ENCODE measurements around the gene TMEM269. TPM values are rescaled to one million over a fixed set of nuclear protein-coding genes. Genes with fewer than 3 reads are reported as not detected.

Gene TMEM269
- total RNA-seq, 4 donors from 2014 or later = 0.12 TPM; not detected in 3

DNA sequence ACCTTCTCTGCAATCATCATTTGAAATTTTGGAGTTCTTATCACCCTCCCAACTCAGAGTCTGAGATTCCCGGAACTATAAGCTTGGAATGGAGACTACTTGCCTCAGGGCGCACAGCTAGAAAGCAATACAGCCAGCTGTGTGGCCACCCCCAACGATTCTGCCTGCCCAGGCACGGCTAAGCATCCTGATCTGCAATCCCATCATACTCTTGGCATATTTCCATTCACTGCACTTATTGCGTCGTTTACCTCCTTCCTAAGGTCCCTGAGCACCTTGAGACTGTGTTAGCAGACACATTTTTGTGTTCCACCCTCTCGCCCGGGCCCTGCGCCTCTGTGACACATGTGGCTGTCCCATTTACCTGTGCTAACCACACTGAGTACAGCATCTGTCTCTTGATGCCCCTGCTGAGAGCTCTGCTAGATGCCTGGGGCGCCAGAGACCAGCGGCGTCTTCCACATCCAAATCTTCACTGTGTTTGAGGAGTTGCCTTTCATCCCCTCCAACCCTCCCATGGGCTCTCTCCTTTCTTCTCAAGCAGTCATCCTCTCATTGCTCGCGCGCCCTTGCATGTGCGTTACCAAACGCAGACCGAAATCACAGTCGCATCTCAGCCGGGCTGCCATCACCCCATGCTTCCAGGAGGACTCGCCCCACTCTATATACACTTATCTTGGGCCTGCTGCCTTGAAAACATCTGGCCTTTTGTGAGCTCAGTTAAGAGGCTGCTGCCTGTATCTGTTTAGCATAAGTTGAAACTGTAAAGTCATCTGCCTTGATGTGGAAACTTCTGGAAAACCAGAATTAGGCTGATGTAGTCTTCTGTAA, 41.3 kb upstream of the TMEM269 start:
- H3K27me3 ChIP-seq = no peaks in the 10 kb centered on the region
- WGBS, 2 donors (ENCODE audit: low coverage in 1 of 2) = 75 to 76% methylated on average over 15 to 17 of the region's 21 CpGs
- no peak overlapping the region for H3K4me3 ChIP-seq
- peaks cover 0 to 30% of the 10 kb centered on the region in 2 donors for H3K36me3 ChIP-seq
- H3K27ac ChIP-seq = no peak overlapping the region
- TF ChIP-seq POLR2A (IDR thresholded peaks at IDR 0.05) (no peak), EP300 (IDR thresholded peaks at IDR 0.05) (no peak), POLR2AphosphoS5 (IDR thresholded peaks at IDR 0.05) (no peak)
- TF ChIP-seq, protein P1, sequence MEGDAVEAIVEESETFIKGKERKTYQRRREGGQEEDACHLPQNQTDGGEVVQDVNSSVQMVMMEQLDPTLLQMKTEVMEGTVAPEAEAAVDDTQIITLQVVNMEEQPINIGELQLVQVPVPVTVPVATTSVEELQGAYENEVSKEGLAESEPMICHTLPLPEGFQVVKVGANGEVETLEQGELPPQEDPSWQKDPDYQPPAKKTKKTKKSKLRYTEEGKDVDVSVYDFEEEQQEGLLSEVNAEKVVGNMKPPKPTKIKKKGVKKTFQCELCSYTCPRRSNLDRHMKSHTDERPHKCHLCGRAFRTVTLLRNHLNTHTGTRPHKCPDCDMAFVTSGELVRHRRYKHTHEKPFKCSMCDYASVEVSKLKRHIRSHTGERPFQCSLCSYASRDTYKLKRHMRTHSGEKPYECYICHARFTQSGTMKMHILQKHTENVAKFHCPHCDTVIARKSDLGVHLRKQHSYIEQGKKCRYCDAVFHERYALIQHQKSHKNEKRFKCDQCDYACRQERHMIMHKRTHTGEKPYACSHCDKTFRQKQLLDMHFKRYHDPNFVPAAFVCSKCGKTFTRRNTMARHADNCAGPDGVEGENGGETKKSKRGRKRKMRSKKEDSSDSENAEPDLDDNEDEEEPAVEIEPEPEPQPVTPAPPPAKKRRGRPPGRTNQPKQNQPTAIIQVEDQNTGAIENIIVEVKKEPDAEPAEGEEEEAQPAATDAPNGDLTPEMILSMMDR (IDR thresholded peaks at IDR 0.05) = no peak
- no peak for ATAC-seq
- H3K9me3 ChIP-seq = no peaks in the 10 kb centered on the region
- H3K4me1 ChIP-seq = no peaks in the 10 kb centered on the region

DNA sequence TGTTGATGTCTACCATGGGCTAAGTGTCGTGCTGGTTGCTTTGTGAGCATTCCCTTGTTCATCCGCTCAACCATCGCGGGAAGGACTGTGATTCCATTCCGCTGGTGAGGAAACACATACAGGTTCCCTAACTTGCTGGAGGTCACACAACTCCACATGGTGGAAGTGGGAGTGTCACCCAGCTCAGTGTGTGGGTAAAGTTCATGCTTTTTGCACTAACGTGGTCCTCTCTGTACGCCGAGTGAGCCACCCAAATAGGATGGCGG, 40.7 kb upstream of the TMEM269 start:
- Histone ChIP-seq H3K27ac (no peak overlapping the region), H3K27me3 (no peaks in the 10 kb centered on the region), H3K9me3 (no peaks in the 10 kb centered on the region), H3K36me3 (peaks cover 0 to 35% of the 10 kb centered on the region in 2 donors), H3K4me3 (no peak overlapping the region), H3K4me1 (no peaks in the 10 kb centered on the region)
- TF ChIP-seq EP300 (IDR thresholded peaks at IDR 0.05) = no peak
- no peak for TF ChIP-seq POLR2AphosphoS5 (IDR thresholded peaks at IDR 0.05)
- WGBS, 2 donors (ENCODE audit: low coverage in 1 of 2) = 93 to 94% methylated on average over 3 to 9 of the region's 9 CpGs
- no peak for ATAC-seq

DNA sequence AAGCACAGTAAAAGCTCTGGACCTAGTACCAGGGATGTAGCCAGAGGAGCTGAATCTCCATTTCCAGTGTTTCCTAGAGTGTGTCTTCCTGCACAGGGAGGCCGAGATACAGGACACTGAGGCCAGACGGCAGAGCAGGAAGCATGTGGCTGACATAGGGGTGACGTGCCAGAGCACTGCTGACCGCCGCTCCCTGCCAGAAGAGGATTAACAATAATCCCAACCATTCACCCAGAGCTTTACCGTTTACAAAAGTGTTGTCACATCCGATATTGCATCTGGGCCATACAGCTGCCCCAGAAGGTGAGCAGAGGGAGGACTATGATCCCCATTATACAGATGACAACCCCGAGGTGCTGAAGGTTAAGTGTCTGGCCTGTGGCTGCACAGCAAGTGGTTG, 38.9 kb upstream of the TMEM269 start:
- peak; percentile 50 for ATAC-seq
- H3K36me3 ChIP-seq = peaks cover 0 to 53% of the 10 kb centered on the region in 2 donors
- H3K27ac ChIP-seq = no peak overlapping the region
- H3K4me3 ChIP-seq = no peak overlapping the region
- no peaks in the 10 kb centered on the region for H3K9me3 ChIP-seq
- 39 to 80% methylated on average over 1 to 7 of the region's 8 CpGs for WGBS, 2 donors (ENCODE audit: low coverage in 1 of 2)
- no peaks in the 10 kb centered on the region for H3K4me1 ChIP-seq
- TF ChIP-seq EP300 (IDR thresholded peaks at IDR 0.05) (no peak), POLR2A (IDR thresholded peaks at IDR 0.05) (no peak), POLR2AphosphoS5 (IDR thresholded peaks at IDR 0.05) (peak; percentile 51)
- TF ChIP-seq, protein P1 (IDR thresholded peaks at IDR 0.05) = no peak
- no peaks in the 10 kb centered on the region for H3K27me3 ChIP-seq

DNA sequence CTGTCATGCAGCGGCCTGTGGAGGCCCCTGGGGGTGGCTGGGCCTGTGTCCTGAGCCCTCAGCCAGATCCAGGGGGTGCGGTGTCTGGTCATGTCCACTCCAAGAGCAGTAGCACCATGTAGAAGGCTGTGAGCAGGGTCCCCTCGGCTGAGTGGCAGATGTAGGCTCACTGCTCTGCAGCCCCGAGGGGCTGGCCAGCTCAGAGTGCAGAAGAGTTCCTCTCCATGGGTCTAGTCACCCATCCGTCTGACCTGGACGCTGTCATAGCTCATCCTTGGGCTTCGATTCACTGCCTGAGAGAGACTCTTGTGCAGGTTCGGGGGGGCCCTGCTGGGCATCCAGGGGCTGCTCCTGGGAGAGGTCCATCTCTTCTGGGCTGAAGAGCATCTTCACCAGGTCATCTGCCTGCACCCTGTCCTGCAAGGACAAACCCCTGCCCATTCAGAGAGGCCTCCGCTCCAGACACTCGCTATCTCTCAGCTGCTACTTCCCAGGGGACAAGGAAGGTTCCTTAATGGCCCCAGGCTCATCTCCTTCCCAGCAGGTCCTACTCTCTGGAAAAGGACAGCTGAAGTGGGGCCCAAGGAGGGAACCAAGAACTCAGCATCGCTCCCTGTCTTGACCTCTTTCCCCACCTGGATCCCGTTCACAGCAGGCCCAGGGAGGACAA, 38.2 kb upstream of the TMEM269 start:
- TF ChIP-seq EP300 (IDR thresholded peaks at IDR 0.05) = no peak
- TF ChIP-seq POLR2A (IDR thresholded peaks at IDR 0.05) = no peak
- TF ChIP-seq POLR2AphosphoS5 (IDR thresholded peaks at IDR 0.05) = no peak
- TF ChIP-seq, protein P1 (IDR thresholded peaks at IDR 0.05) = no peak
- H3K4me1 ChIP-seq = no peaks in the 10 kb centered on the region
- no peak overlapping the region for H3K4me3 ChIP-seq
- no peak for ATAC-seq
- H3K27me3 ChIP-seq = no peaks in the 10 kb centered on the region
- H3K9me3 ChIP-seq = no peaks in the 10 kb centered on the region
- no peak overlapping the region for H3K27ac ChIP-seq
- peaks cover 0 to 56% of the 10 kb centered on the region in 2 donors for H3K36me3 ChIP-seq
- 80% methylated on average over 2 of the region's 12 CpGs; no CpG with 5 or more reads in 1 of the 2 donors for WGBS, 2 donors (ENCODE audit: low coverage in 1 of 2)

DNA sequence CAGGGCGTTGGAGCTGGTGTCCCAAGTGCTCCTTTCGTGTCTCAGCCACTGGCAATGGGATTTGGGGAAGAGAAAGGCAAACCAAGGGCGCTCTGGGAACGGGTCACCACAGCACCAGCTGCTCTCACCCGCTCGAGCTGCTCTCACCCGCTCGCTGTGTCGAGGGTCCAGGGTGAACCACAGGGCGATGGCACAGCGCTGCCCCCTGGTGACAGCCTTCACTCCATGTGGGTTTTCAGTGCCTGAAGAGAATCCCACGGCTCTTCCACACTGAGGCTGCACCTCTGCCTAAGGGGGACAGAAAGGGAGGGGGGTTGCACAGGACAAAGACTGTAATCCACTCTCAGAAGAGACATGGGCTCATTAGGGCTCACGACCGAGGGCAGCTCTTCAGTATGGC, 37.7 kb upstream of the TMEM269 start:
- peak; percentile 28 for ATAC-seq
- Histone ChIP-seq H3K4me3 (no peak overlapping the region), H3K4me1 (no peaks in the 10 kb centered on the region), H3K9me3 (no peaks in the 10 kb centered on the region), H3K27me3 (no peaks in the 10 kb centered on the region), H3K36me3 (peaks cover 0 to 61% of the 10 kb centered on the region in 2 donors), H3K27ac (no peak overlapping the region)
- TF ChIP-seq EP300 (IDR thresholded peaks at IDR 0.05) = no peak
- no peak for TF ChIP-seq POLR2AphosphoS5 (IDR thresholded peaks at IDR 0.05)
- TF ChIP-seq, protein P1 (IDR thresholded peaks at IDR 0.05) = peak in 3 of 4 experiments; percentile 39 to 68 (median 47)
- TF ChIP-seq POLR2A (IDR thresholded peaks at IDR 0.05) = no peak
- WGBS, 2 donors (ENCODE audit: low coverage in 1 of 2) = 31% methylated on average over 2 of the region's 14 CpGs; no CpG with 5 or more reads in 1 of the 2 donors

Data from gastroesophageal sphincter (tissue), 4 donors.